ENCODE data around the gene R3HCC1L.
"Not testable (repeated sequence)": the region's sequence is repeated elsewhere in the genome, so short reads cannot be mapped to it uniquely, and the experiment has no call there.

The R3HCC1L gene

GRCh38 chr10:98172073-98172472 is 37.6 kb downstream of the R3HCC1L start:
- H3K9me3 ChIP-seq (replicated peaks in 1 of 11), result peaks cover 4 to 35% (median 22%) of the 10 kb centered on the region in 11 experiments; a peak in 20 of 22 replicates
- H4K20me1 ChIP-seq, result peaks cover 0 to 95% (median 25%) of the 10 kb centered on the region in 11 experiments; a peak in 13 of 22 replicates
- TF ChIP-seq Cebpa-rat (IDR thresholded peaks at IDR 0.05), result no peak
- H3K27me3 ChIP-seq, result no peaks in the 10 kb centered on the region
- peaks cover 24 to 72% (median 61%) of the 10 kb centered on the region in 10 experiments for H3K4me1 ChIP-seq
- peak overlapping the region in 9 of 11 experiments; percentile 3 to 87 (median 45); a peak in 14 of 22 replicates for H3K4me2 ChIP-seq
- peaks cover 37 to 87% (median 55%) of the 10 kb centered on the region in 11 experiments for H3K36me3 ChIP-seq
- no peak overlapping the region for H3K9ac ChIP-seq
- H3K4me3 ChIP-seq, result no peak overlapping the region
- no peak overlapping the region for H3K27ac ChIP-seq

DNA sequence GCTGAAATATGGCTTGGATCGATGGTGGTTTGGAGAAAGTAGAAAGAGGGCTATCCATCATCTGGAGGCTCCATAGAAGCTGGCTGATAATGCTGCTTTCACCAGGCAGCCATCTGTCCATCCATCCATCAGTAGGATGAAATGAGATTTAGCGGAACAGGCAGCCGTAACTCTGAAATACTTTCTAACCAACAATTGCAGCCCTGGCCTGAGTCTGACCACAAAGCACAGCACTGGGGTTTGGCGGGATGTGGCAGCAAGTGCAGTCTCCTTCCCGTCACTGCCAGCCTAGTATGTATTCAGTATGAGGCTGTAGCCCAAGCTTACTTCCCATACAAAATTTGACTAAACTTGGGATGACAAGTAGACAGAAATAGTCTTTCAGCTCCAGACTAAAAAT is 38.0 kb downstream of the R3HCC1L start:
- peak overlapping the region in 9 of 11 experiments; percentile 3 to 87 (median 45); a peak in 15 of 22 replicates for H3K4me2 ChIP-seq
- no peak overlapping the region for H3K9ac ChIP-seq
- no peak for TF ChIP-seq Cebpa-rat (IDR thresholded peaks at IDR 0.05)
- H4K20me1 ChIP-seq, result peaks cover 0 to 91% (median 25%) of the 10 kb centered on the region in 11 experiments; a peak in 13 of 22 replicates
- H3K27me3 ChIP-seq, result no peaks in the 10 kb centered on the region
- H3K4me3 ChIP-seq, result no peak overlapping the region
- peaks cover 20 to 68% (median 57%) of the 10 kb centered on the region in 10 experiments for H3K4me1 ChIP-seq
- peaks cover 41 to 87% (median 59%) of the 10 kb centered on the region in 11 experiments for H3K36me3 ChIP-seq
- no peak overlapping the region for H3K27ac ChIP-seq
- H3K9me3 ChIP-seq (replicated peaks in 1 of 11), result peaks cover 8 to 39% (median 27%) of the 10 kb centered on the region in 11 experiments

GRCh38 chr10:98173260-98173659 is 38.8 kb downstream of the R3HCC1L start:
- TF ChIP-seq Cebpa-rat (IDR thresholded peaks at IDR 0.05), result no peak
- H3K27me3 ChIP-seq, result no peaks in the 10 kb centered on the region
- peaks cover 11 to 47% (median 34%) of the 10 kb centered on the region in 11 experiments for H3K9me3 ChIP-seq (replicated peaks in 1 of 11)
- H3K27ac ChIP-seq, result no peak overlapping the region
- peaks cover 12 to 60% (median 49%) of the 10 kb centered on the region in 10 experiments for H3K4me1 ChIP-seq
- H3K4me2 ChIP-seq, result peak overlapping the region in 7 of 11 experiments; percentile 3 to 87 (median 45); a peak in 9 of 22 replicates
- H3K9ac ChIP-seq, result no peak overlapping the region
- H3K4me3 ChIP-seq, result no peak overlapping the region
- peaks cover 0 to 83% (median 24%) of the 10 kb centered on the region in 11 experiments; a peak in 13 of 22 replicates for H4K20me1 ChIP-seq
- peaks cover 44 to 90% (median 65%) of the 10 kb centered on the region in 11 experiments for H3K36me3 ChIP-seq

GRCh38 chr10:98182351-98182915 is 48.0 kb downstream of the R3HCC1L start:
- peaks cover 0 to 68% (median 0%) of the 10 kb centered on the region in 11 experiments; a peak in 7 of 22 replicates for H4K20me1 ChIP-seq
- not testable (repeated sequence) for H3K27me3 ChIP-seq, H3K9ac ChIP-seq, H3K27ac ChIP-seq, H3K4me1 ChIP-seq, H3K4me2 ChIP-seq, H3K4me3 ChIP-seq
- peaks cover 27 to 81% (median 57%) of the 10 kb centered on the region in 11 experiments for H3K9me3 ChIP-seq (replicated peaks in 1 of 11)
- H3K36me3 ChIP-seq, result peaks cover 77 to 93% (median 86%) of the 10 kb centered on the region in 11 experiments

- no peak overlapping the region for H3K4me3 ChIP-seq
- peaks cover 0 to 79% (median 0%) of the 10 kb centered on the region in 11 experiments; a peak in 7 of 22 replicates for H4K20me1 ChIP-seq
- peaks cover 83 to 98% (median 91%) of the 10 kb centered on the region in 11 experiments for H3K36me3 ChIP-seq
- no peak overlapping the region for H3K4me2 ChIP-seq
- no peaks in the 10 kb centered on the region for H3K4me1 ChIP-seq
- no peaks in the 10 kb centered on the region for H3K27me3 ChIP-seq
- TF ChIP-seq Cebpa-rat (IDR thresholded peaks at IDR 0.05), result no peak
- peaks cover 5 to 44% (median 25%) of the 10 kb centered on the region in 11 experiments for H3K9me3 ChIP-seq (replicated peaks in 1 of 11)
- no peak overlapping the region for H3K9ac ChIP-seq
- no peak overlapping the region for H3K27ac ChIP-seq
These were observed 52.2 kb downstream of the R3HCC1L start for GRCh38 chr10:98186681-98187080.

- Histone ChIP-seq H3K36me3 (peaks cover 73 to 98% (median 82%) of the 10 kb centered on the region in 11 experiments), H3K9me3 (replicated peaks in 1 of 11) (peaks cover 26 to 46% (median 34%) of the 10 kb centered on the region in 11 experiments), H4K20me1 (peaks cover 0 to 41% (median 0%) of the 10 kb centered on the region in 11 experiments; a peak in 3 of 22 replicates)
- H3K27ac ChIP-seq, H3K4me3 ChIP-seq, H3K4me2 ChIP-seq, H3K4me1 ChIP-seq, H3K27me3 ChIP-seq, H3K9ac ChIP-seq: not testable (repeated sequence)
These were observed 56.3 kb downstream of the R3HCC1L start for GRCh38 chr10:98190773-98191172.

DNA sequence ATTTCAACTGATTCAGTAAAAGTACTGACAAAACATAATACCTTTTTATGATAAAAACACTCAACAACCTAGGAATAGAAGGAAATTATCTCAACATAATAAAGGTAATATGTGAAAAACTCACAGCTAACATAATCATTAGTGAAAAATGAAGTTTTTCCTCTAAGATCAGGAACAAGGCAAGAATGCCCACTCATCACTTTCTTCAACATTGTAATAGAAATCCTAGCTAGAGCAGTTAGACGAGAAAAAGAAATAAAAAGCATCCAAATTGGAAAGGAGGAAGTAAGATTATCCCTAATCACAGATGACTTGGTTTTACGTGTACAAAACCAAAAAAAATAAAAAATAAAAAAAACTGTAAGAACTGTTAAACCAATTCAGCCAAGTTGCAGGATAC is 58.6 kb downstream of the R3HCC1L start:
- Histone ChIP-seq H3K4me1 (peaks cover 0 to 11% (median 0%) of the 10 kb centered on the region in 10 experiments; a peak in 8 of 20 replicates), H3K4me2 (no peak overlapping the region), H3K9ac (no peak overlapping the region), H3K4me3 (no peak overlapping the region), H3K9me3 (replicated peaks in 1 of 11) (peaks cover 26 to 46% (median 34%) of the 10 kb centered on the region in 11 experiments), H3K27me3 (no peaks in the 10 kb centered on the region), H4K20me1 (peaks cover 0 to 40% (median 0%) of the 10 kb centered on the region in 11 experiments; a peak in 5 of 22 replicates), H3K27ac (no peak overlapping the region), H3K36me3 (peaks cover 52 to 81% (median 70%) of the 10 kb centered on the region in 11 experiments)
- TF ChIP-seq Cebpa-rat (IDR thresholded peaks at IDR 0.05), result no peak

DNA sequence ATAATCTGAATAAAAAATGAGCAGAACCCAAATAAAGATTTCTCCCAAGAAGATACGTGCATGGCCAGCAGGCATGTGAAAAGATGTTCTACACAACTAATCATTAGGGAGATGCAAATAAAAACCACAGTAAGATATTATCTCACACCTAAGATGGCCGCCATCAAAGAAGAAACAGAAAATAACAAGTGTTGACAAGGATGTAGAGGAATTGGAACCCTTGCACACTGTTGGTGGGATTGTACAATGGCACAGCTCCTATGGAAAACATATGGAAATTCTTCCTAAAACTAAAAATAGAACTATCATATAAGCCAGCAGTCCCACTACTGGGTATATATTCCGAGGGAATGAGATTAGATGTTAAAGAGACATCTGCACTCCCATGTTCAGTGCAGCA is 60.2 kb downstream of the R3HCC1L start:
- H3K27me3 ChIP-seq, result no peaks in the 10 kb centered on the region
- peaks cover 0 to 39% (median 6%) of the 10 kb centered on the region in 11 experiments; a peak in 6 of 22 replicates for H4K20me1 ChIP-seq
- peaks cover 0 to 11% (median 0%) of the 10 kb centered on the region in 10 experiments; a peak in 8 of 20 replicates for H3K4me1 ChIP-seq
- H3K27ac ChIP-seq, result no peak overlapping the region
- no peak for TF ChIP-seq Cebpa-rat (IDR thresholded peaks at IDR 0.05)
- peaks cover 26 to 46% (median 34%) of the 10 kb centered on the region in 11 experiments for H3K9me3 ChIP-seq (replicated peaks in 1 of 11)
- no peak overlapping the region for H3K9ac ChIP-seq
- H3K4me2 ChIP-seq, result no peak overlapping the region
- peaks cover 39 to 66% (median 55%) of the 10 kb centered on the region in 11 experiments for H3K36me3 ChIP-seq
- no peak overlapping the region for H3K4me3 ChIP-seq

DNA sequence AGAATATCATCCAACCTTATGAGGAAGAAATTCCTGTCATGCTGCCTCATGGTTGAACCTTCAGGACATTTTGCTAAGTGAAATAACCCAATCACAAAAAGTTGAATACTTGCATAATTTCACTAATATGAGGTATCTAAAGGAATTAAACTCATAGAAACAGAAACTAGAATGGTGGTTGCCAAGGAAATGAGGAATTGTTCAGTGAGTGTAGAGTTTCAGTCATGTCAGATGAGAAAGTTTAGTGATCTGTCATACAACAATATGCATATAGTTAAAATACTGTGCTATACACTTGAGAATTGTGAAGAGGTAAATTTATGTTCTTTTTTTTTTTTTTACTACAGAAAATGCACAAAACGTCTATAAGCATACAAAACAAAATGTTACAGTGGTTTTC is 60.7 kb downstream of the R3HCC1L start:
- no peaks in the 10 kb centered on the region for H3K27me3 ChIP-seq
- peaks cover 0 to 11% (median 0%) of the 10 kb centered on the region in 10 experiments; a peak in 8 of 20 replicates for H3K4me1 ChIP-seq
- peaks cover 0 to 41% (median 6%) of the 10 kb centered on the region in 11 experiments; a peak in 6 of 22 replicates for H4K20me1 ChIP-seq
- peaks cover 26 to 41% (median 34%) of the 10 kb centered on the region in 11 experiments for H3K9me3 ChIP-seq (replicated peaks in 1 of 11)
- no peak overlapping the region for H3K4me2 ChIP-seq
- no peak for TF ChIP-seq Cebpa-rat (IDR thresholded peaks at IDR 0.05)
- no peak overlapping the region for H3K9ac ChIP-seq
- H3K27ac ChIP-seq, result no peak overlapping the region
- peaks cover 34 to 66% (median 50%) of the 10 kb centered on the region in 11 experiments for H3K36me3 ChIP-seq
- H3K4me3 ChIP-seq, result no peak overlapping the region

All from BLaER1 treated with 17β-estradiol and CSF1 and Interleukin-3, amounts not matched to agents 10 nM and 100 nM (cell line).